NCI-H2227 (cell line): ENCODE measurements around the gene BTBD18.

Experiments used
- DNase-seq: peaks from one replicate; lab custom pipeline; 2025; ENCODE audit not compliant: unreplicated experiment; lab: John Stamatoyannopoulos, UW

Gene BTBD18

GRCh38 chr11:57751676-57752253 is at the start of gene BTBD18:
Gene BTBD18 (minus strand): TSS chr11:57751819. CDS start chr11:57751188, 631 bp downstream.
- DNase-seq: peak; percentile 43

DNA sequence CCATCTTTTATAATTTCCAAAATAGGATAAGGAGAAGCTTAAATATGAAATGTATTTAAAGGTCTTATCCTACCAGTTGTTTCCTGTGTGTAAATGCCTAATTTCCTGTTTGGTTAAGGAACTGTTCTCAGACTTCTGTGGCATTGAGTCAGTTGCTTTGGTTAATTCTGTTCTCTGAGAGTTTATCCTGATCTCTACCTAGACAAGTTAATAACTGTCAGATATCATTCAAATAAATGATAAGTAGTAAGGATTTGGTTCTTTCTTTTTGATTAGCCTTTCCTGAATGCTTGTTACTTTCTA is 49.5 kb upstream of the BTBD18 start:
- DNase-seq: no peak

GRCh38 chr11:57800444-57801182 is 49.0 kb upstream of the BTBD18 start:
- DNase-seq: peak; percentile 83

DNA sequence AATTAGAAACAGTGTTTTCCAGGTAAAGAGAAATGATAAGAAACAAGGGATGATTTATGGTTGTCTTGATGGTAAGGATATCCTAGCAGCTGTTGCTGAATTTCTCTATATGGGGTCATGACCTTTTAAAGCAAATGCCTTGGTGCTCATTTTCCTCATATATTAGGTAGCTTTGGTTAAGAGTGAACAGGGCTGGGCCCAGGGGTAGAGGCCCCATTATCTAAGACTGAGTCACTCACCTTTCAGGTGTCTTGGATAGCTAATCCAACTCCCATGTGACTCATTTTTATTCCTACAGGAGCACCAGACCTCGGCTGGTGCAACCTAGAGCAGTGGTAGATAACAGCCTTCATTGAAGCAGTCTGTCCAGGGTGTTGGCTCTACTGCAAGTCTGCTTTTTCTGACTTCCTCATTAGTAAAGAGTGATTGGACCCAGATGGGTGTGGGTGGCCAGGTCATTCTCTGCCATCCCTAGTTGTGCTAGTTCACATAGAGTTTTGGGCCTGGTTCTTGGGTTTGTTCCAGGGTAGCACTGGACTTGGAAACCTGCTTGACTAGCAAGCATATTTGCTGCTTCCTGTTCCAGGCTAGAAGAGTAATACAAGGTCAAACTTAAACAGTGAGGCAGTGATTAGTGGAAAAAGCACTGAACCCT is 47.4 kb upstream of the BTBD18 start:
- no peak for DNase-seq

DNA sequence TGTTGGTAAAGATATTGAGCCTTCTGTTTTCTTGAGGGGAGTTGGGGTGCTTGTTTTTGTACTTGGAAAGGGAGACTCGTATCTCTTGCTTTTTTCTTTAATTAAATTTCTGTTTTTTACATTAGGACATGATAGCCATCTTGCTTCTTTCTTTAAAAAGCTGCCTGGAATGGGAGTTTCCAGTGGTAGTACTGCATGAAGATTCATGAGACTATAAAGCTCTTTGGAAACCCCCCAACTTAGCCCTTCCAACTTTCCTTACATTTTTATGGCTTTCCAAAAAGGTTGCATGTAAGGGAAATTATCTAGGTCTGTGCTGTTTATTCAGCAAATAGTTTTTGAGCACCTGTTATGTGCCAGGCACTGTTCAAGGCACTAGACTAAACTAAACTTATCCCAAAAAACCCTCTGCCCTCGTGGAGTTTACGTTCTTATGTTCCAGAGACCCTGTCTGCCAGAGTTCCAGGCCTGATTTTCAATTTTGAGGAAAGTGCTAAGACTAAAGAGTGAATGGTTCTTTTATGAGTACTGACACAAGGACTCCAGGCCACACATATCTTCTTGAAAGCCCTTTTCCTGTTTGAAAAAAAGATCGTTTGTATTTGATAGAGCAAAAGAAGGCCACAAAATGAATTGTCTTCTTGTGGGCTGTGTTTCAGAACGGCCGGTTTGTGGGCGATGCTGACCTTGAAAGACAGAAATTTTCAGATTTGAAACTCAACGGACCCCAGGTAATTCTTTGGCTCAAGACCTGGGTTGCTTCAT is 41.9 kb upstream of the BTBD18 start:
- no peak for DNase-seq

DNA sequence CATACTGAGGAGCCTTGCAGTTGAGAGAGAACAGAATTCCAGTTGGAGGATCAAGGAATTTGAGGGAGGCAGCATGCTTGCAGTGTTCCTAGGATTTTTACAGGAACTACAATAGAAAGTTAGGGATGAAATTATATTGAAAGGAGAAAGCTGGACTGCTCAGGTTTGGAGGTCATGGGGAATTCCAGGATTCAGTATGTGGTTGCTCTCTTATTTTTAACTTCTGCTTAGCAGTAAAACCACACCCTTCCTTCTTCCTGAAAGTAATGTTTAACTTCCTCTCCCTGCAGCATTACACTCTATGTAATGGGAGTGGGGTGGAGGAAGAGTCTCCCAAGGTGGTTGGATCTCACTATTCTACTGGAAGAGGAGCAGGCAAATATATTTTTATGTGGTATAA is 41.3 kb upstream of the BTBD18 start:
- no peak for DNase-seq

DNA sequence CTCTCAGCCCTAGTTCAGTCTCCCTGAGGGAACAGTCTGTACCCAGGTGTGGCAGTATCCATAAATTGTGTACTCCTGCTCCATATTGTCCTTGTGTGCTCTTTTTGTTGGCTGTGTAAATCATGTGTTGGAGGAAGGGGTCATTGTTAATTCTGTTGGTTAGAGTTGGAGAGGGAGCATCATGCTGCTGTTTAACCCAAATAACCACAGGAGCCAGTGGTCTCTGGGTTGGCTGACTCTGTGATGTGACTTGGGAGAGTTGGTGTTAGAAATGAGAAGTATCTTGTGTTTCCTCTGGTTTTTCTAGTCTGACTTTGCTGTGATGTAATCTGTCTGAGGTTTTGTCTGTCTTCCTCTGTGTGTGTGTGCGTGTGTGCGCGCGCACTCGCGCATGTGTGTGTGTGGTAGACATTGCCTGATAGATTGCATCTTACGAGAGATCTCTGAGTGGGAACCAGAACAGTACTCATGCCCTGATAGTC is 40.5 kb upstream of the BTBD18 start:
- no peak for DNase-seq

- no peak for DNase-seq
Measured at GRCh38 chr11:57791321-57792059, 39.9 kb upstream of the BTBD18 start.

- no peak for DNase-seq
Measured at GRCh38 chr11:57788703-57789088, 37.1 kb upstream of the BTBD18 start.

GRCh38 chr11:57787920-57788702 is 36.5 kb upstream of the BTBD18 start:
- DNase-seq: peak; percentile 80

DNA sequence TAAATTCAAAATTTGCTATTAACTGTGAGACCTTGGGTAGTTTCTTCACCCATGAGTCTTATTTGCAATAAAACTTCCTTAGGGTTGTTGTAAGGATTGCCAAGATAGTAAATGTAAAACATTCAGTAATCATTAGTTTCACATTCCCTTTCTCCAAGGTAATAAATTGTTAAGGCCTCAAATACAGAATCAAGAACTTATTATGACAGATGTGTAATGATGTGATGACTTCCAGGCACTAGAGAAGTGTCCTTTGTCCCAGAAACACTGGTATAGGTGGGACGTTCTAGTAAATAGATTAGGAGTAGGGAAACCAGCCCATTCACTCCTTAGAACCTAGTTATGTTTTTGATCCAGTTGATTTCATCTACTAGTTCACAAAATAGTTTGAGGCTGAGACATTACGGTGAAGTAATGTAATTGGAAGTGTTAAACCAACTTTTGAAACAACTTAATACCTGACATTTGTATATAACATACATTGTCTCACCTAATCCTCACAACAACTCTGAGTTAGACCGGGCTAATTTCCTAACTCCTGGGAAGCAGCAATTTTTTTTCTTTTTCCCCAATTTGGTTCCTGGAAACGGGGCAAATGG is 35.5 kb upstream of the BTBD18 start:
- DNase-seq: no peak

DNA sequence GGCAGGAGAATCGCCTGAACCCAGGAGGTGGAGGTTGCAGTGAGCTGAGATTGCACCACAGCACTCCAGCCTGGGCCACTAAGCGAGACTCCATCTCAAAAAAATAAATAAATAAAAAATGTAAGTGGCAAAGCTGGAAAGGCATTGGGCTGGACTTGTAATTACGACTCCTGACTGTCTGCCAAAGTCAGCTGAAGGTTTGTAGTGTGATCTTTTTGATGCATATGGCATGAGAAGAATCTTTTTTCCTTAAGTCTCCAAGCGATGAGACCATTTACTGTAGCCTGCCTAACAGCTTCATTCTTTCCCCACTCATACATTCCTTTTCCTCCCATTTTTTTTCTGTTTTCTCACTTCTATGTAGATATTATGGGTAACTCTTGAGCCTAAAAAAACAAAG is 34.8 kb upstream of the BTBD18 start:
- no peak for DNase-seq

GRCh38 chr11:57785072-57785471 is 33.5 kb upstream of the BTBD18 start:
- no peak for DNase-seq

GRCh38 chr11:57781529-57781943 is 29.9 kb upstream of the BTBD18 start:
- no peak for DNase-seq

DNA sequence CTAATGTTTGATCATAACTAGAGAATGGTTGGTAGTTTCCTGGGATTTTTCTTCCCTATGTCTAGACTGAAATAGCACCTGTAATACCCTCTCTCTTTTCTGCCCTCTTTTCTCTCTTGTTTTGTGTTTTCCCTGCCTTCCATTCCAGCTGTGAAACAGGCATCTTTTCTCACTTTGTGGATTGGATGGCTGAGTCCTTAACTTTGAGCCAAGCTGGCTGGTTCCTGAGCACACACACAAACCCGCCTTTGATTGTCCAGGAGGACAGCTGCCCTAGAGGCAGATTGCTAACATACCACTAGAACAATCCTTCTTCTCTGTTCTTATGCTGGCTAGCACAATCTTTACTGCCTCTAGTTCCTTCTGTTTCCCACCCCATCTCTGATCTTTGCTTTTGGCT is 27.7 kb upstream of the BTBD18 start:
- no peak for DNase-seq

- DNase-seq: peak; percentile 70
Measured at GRCh38 chr11:57778318-57779037, 26.9 kb upstream of the BTBD18 start.

GRCh38 chr11:57777969-57778317 is 26.3 kb upstream of the BTBD18 start:
- DNase-seq: no peak

GRCh38 chr11:57776577-57777210 is 25.1 kb upstream of the BTBD18 start:
- no peak for DNase-seq

DNA sequence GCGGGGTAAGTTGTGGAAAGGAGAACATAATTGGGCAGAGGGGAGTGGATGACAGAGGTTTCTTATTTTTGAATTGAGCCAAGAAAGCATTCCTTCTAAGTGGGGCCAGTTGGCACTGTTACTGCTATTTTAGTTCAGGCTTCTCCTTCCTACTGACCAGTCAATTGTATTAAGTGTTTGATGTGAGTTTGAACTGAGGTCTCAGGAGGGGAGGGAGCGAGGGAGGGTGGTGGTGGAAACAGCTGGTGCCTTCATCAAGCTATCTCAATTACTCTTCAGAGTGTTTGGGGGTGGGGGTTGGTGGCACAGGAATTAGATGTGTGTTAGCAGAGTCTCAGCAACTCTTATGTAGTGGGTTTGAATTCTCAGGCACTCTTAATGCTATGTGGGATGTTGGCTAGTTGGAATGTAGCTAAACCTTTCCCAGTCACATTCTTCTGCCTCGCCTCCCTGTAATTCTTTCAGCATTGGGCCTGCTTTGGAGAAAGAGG is 24.5 kb upstream of the BTBD18 start:
- no peak for DNase-seq
